Hepatocyte (in vitro differentiated cells): Measurements from ENCODE around the gene DDX39A. TPM values are rescaled to one million over a fixed set of nuclear protein-coding genes. Genes with fewer than 3 reads are reported as not detected.
"Not testable (repeated sequence)": the region's sequence is repeated elsewhere in the genome, so short reads cannot be mapped to it uniquely, and the experiment has no call there.

Experiments used
- DNase-seq: peaks from one replicate; pipeline ENCODE4 v3.0.0-alpha.2; 2016; ENCODE audit warnings: low spot score
- H2AFZ ChIP-seq: fragments of 200-600 bp; sonication (generic); 2 replicates; pipeline ENCODE4 v1.6.0; 2016; ENCODE audit warnings: antibody characterized with exemption, mild to moderate bottlenecking
- H3K27ac ChIP-seq: fragments of 200-600 bp; sonication (generic); 2 replicates; pipeline ENCODE4 v1.5.1; 2016; ENCODE audit warnings: mild to moderate bottlenecking
- H3K27me3 ChIP-seq: fragments of 200-600 bp; sonication (generic); 2 replicates; pipeline ENCODE4 v1.6.1; 2016
- H3K36me3 ChIP-seq: fragments of 200-600 bp; sonication (generic); replicated peaks from 2 replicates; pipeline ENCODE4 v1.5.1; 2016; ENCODE audit warnings: low read depth; ENCODE audit not compliant: insufficient read depth
- H3K4me1 ChIP-seq: fragments of 200-600 bp; sonication (generic); 2 replicates; pipeline ENCODE4 v1.5.1; 2016; ENCODE audit warnings: mild to moderate bottlenecking, moderate library complexity; ENCODE audit not compliant: insufficient read depth
- H3K4me2 ChIP-seq: fragments of 200-600 bp; sonication (generic); 2 replicates; pipeline ENCODE4 v1.6.0; 2016
- H3K4me3 ChIP-seq: fragments of 200-600 bp; sonication (generic); 2 replicates; pipeline ENCODE4 v1.5.1; 2016; ENCODE audit warnings: mild to moderate bottlenecking
- H3K79me2 ChIP-seq: fragments of 200-600 bp; sonication (generic); 2 replicates; pipeline ENCODE4 v1.6.0; 2017; ENCODE audit warnings: mild to moderate bottlenecking
- H3K9me2 ChIP-seq: fragments of 200-600 bp; sonication (generic); replicated peaks from 2 replicates; pipeline ENCODE4 v1.6.0; 2017; ENCODE audit warnings: mild to moderate bottlenecking; ENCODE audit not compliant: insufficient read depth
- H3K9me3 ChIP-seq: fragments of 200-600 bp; sonication (generic); 2 replicates; pipeline ENCODE4 v1.5.1; 2016; ENCODE audit warnings: low read depth, mild to moderate bottlenecking
- H4K20me1 ChIP-seq: fragments of 200-600 bp; sonication (generic); 2 replicates; pipeline ENCODE4 v1.6.0; 2016; ENCODE audit warnings: mild to moderate bottlenecking; ENCODE audit not compliant: insufficient read depth, poor library complexity, severe bottlenecking
- CTCF ChIP-seq: fragments of 200-600 bp; sonication (generic); IDR thresholded peaks from 2 replicates; pipeline ENCODE4 v1.5.1; 2016; ENCODE audit warnings: antibody characterized with exemption, mild to moderate bottlenecking; ENCODE audit not compliant: poor library complexity
- EZH2 ChIP-seq: fragments of 200-600 bp; sonication (generic); IDR thresholded peaks from 2 replicates; pipeline ENCODE4 v1.6.1; 2016; ENCODE audit warnings: antibody characterized with exemption, mild to moderate bottlenecking, borderline replicate concordance
- EZH2phosphoT487 ChIP-seq: fragments of 200-600 bp; sonication (generic); IDR thresholded peaks from one replicate; pipeline ENCODE4 v1.6.1; 2018; ENCODE audit warnings: antibody characterized with exemption, mild to moderate bottlenecking, low read depth, moderate library complexity; ENCODE audit not compliant: unreplicated experiment, severe bottlenecking
- WGBS: methylation state at CpG from one replicate; pipeline ENCODE4 v1.1.6; 2016; ENCODE audit warnings: low lambda C conversion rate; ENCODE audit errors: missing lambda C conversion rate; 5-methylcytosine and 5-hydroxymethylcytosine counted together
- polyA plus RNA-seq: library from polyadenylated mRNA; unstranded; fragments of >200 nt; fragmentation: Nextera tagmentation; extraction: Ambion mirVana; gene quantifications from 2 replicates; pipeline ENCODE4 v1.2.1, GENCODE V29; 2016
- total RNA-seq: library from RNA; depleted of rRNA; stranded (reverse); fragments of >200 nt; gene quantifications from 2 replicates; pipeline ENCODE4 v1.2.3, GENCODE V29; 2014

The DDX39A gene
- total and polyA plus RNA-seq, 2 experiments from 2014 or later = 79.2 to 106 TPM

- WGBS = 19% methylated on average over 44 of the region's 61 CpGs
- Histone ChIP-seq H3K36me3 (no peaks in the 10 kb centered on the region), H3K79me2 (peaks cover under 1% of the 10 kb centered on the region), H3K9me2 (no peaks in the 10 kb centered on the region), H3K4me1 (peaks cover 5% of the 10 kb centered on the region), H3K27me3 (no peaks in the 10 kb centered on the region), H2AFZ (no peak overlapping the region), H4K20me1 (peaks cover 7% of the 10 kb centered on the region), H3K27ac (peak overlapping the region; percentile 64), H3K9me3 (no peaks in the 10 kb centered on the region), H3K4me3 (no peak overlapping the region), H3K4me2 (peak overlapping the region; percentile 69)
- TF ChIP-seq EZH2phosphoT487 (no peak), CTCF (peak; percentile 95)
- DNase-seq = peak; percentile 96
Measured at GRCh38 chr19:14405758-14406644, 13.1 kb downstream of the DDX39A start.

- no peak overlapping the region for H3K4me3 ChIP-seq
- 57% methylated on average over 6 of the region's 6 CpGs for WGBS
- TF ChIP-seq EZH2phosphoT487 = no peak
- no peak for TF ChIP-seq CTCF
- TF ChIP-seq EZH2 = no peak
- H3K27me3 ChIP-seq = no peaks in the 10 kb centered on the region
- no peak for DNase-seq
- H3K27ac ChIP-seq = peak overlapping the region; percentile 2
- H2AFZ ChIP-seq = no peak overlapping the region
- H3K9me2 ChIP-seq = no peaks in the 10 kb centered on the region
- H3K4me2 ChIP-seq = peak overlapping the region; percentile 69
- no peaks in the 10 kb centered on the region for H3K36me3 ChIP-seq
- no peaks in the 10 kb centered on the region for H3K9me3 ChIP-seq
- no peaks in the 10 kb centered on the region for H3K79me2 ChIP-seq
- peaks cover 7% of the 10 kb centered on the region for H4K20me1 ChIP-seq
- H3K4me1 ChIP-seq = peaks cover 5% of the 10 kb centered on the region
Measured at GRCh38 chr19:14405380-14405757, 13.8 kb downstream of the DDX39A start.

- DNase-seq = no peak
- no peak for TF ChIP-seq CTCF
- TF ChIP-seq EZH2phosphoT487 = no peak
- no peak for TF ChIP-seq EZH2
- 94% methylated on average over 9 of the region's 9 CpGs for WGBS
- no peak overlapping the region for H2AFZ ChIP-seq
- H3K27ac ChIP-seq = no peak overlapping the region
- no peaks in the 10 kb centered on the region for H3K36me3 ChIP-seq
- no peak overlapping the region for H3K4me2 ChIP-seq
- H3K9me3 ChIP-seq = no peaks in the 10 kb centered on the region
- no peaks in the 10 kb centered on the region for H3K79me2 ChIP-seq
- H3K4me3 ChIP-seq = no peak overlapping the region
- H3K27me3 ChIP-seq = no peaks in the 10 kb centered on the region
- no peaks in the 10 kb centered on the region for H3K9me2 ChIP-seq
- peaks cover 7% of the 10 kb centered on the region for H4K20me1 ChIP-seq
- peaks cover 5% of the 10 kb centered on the region for H3K4me1 ChIP-seq
Measured at GRCh38 chr19:14404312-14404711, 14.8 kb downstream of the DDX39A start.

- H3K27ac ChIP-seq, DNase-seq, H3K4me1 ChIP-seq, H3K79me2 ChIP-seq, H3K4me2 ChIP-seq, H3K4me3 ChIP-seq, H4K20me1 ChIP-seq, H3K36me3 ChIP-seq, H3K9me3 ChIP-seq, H3K9me2 ChIP-seq, H3K27me3 ChIP-seq, H2AFZ ChIP-seq: not testable (repeated sequence)
- 97% methylated on average over 15 of the region's 15 CpGs for WGBS
Measured at GRCh38 chr19:14403145-14403930, 15.8 kb downstream of the DDX39A start.
